Duodenal mucosa (tissue), 2 donors: Measurements from ENCODE around the gene ALDH16A1.
"Not testable (repeated sequence)": the region's sequence is repeated elsewhere in the genome, so short reads cannot be mapped to it uniquely, and the experiment has no call there.

Experiments used
- H3K27ac ChIP-seq: one replicate; pipeline ENCODE4 v1.7.0; 2013; ENCODE audit warnings: low read depth, low read length
- H3K27me3 ChIP-seq, 2 donors: one replicate each; pipeline ENCODE4 v1.7.0; 2013; ENCODE audit warnings: low read length in 2 of 2, control low read depth in 1 of 2; ENCODE audit not compliant: insufficient read depth in 2 of 2, control insufficient read depth in 1 of 2
- H3K36me3 ChIP-seq, 2 donors: one replicate each; pipeline ENCODE4 v1.7.0; 2013; ENCODE audit warnings: low read length in 2 of 2, control low read depth in 1 of 2; ENCODE audit not compliant: insufficient read depth in 2 of 2, control insufficient read depth in 1 of 2
- H3K4me1 ChIP-seq, 2 donors: one replicate each; pipeline ENCODE4 v1.7.0; 2013; ENCODE audit warnings: low read length in 2 of 2, control low read depth in 1 of 2; ENCODE audit not compliant: insufficient read depth in 2 of 2, control insufficient read depth in 1 of 2
- H3K4me3 ChIP-seq, 2 donors: one replicate each; pipeline ENCODE4 v1.7.0; 2013; ENCODE audit warnings: low read length in 2 of 2, low read depth in 1 of 2
- H3K9ac ChIP-seq, 2 donors: one replicate each; pipeline ENCODE4 v1.7.0; 2013; ENCODE audit warnings: low read length in 2 of 2, low read depth in 1 of 2
- H3K9me3 ChIP-seq, 2 donors: one replicate each; pipeline ENCODE4 v1.7.0; 2013; ENCODE audit warnings: low read length in 2 of 2, control low read depth in 1 of 2; ENCODE audit not compliant: control insufficient read depth in 1 of 2

ALDH16A1 gene

GRCh38 chr19:49461656-49462055 lies 8.6 kb downstream of the ALDH16A1 start:
- Histone ChIP-seq H3K9me3 (no peaks in the 10 kb centered on the region), H3K4me1 (peaks cover 0 to 6% of the 10 kb centered on the region in 2 donors), H3K27me3 (no peaks in the 10 kb centered on the region), H3K9ac (no peak overlapping the region), H3K36me3 (peaks cover 7 to 30% of the 10 kb centered on the region in 2 donors), H3K4me3 (no peak overlapping the region), H3K27ac (no peak overlapping the region)

GRCh38 chr19:49462492-49462891 lies 9.5 kb downstream of the ALDH16A1 start:
- Histone ChIP-seq H3K4me3 (no peak overlapping the region), H3K27ac (no peak overlapping the region), H3K36me3 (peaks cover 7 to 35% of the 10 kb centered on the region in 2 donors)

DNA sequence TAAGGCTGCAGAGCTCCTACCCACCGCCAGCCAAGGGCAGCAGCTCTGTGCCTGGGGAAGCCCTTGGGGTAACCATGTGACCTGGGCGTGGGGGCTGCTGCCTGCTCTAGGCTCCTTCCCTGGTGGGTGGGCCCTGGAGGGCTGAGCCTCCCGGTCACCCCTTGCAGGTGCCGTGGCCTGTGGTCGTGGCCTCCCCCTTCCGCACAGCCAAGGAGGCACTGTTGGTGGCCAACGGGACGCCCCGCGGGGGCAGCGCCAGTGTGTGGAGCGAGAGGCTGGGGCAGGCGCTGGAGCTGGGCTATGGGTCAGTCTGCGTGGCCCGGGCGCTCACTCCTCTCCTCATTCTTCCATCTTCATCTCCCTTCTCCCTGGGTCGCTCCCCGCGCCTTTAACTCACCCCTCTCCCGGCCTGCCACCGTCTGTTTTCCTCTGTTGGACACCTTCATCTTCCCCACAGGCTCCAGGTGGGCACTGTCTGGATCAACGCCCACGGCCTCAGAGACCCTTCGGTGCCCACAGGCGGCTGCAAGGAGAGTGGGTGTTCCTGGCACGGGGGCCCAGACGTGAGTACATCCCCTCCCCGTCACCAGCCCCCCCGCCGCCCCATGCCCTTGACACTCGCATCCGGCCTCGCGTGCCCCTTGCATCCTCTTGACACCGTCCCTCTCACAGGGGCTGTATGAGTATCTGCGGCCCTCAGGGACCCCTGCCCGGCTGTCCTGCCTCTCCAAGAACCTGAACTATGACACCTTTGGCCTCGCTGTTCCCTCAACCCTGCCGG lies 11.1 kb downstream of the ALDH16A1 start:
- peaks cover 7 to 35% of the 10 kb centered on the region in 2 donors for H3K36me3 ChIP-seq

More at GRCh38 chr19:49462492-49462891, 9.5 kb downstream of the ALDH16A1 start:
- H3K4me1 ChIP-seq: peaks cover 0 to 6% of the 10 kb centered on the region in 2 donors
- H3K9me3 ChIP-seq: no peaks in the 10 kb centered on the region
- H3K27me3 ChIP-seq: no peaks in the 10 kb centered on the region
- no peak overlapping the region for H3K9ac ChIP-seq

DNA sequence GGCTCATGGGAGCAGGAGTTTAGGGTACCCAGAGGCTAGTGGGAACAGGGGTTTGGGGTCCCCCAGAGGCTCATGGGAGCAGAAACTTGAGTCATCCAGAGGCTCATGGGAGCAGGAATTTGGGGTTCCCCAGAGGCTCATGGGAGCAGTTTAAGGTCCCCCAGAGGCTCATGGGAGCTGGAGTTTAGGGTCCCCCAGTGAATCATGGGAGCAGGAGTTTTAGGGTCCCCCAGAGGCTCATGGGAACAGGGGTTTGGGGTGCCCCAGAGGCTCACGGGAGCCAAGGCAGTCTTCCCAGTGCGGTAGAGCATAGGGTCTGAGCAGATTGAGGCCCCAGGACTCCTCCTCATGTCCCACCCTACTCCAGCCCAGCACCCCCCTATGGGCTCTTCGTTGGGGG lies 12.3 kb downstream of the ALDH16A1 start:
- Histone ChIP-seq H3K4me3 (no peak overlapping the region), H3K27ac (no peak overlapping the region), H3K27me3 (no peaks in the 10 kb centered on the region), H3K9me3 (no peaks in the 10 kb centered on the region), H3K36me3 (peaks cover 7 to 37% of the 10 kb centered on the region in 2 donors), H3K4me1 (peaks cover 2 to 4% of the 10 kb centered on the region in 2 donors), H3K9ac (no peak overlapping the region)

More for the DNA sequence above, 11.1 kb downstream of the ALDH16A1 start:
- no peak overlapping the region for H3K9ac ChIP-seq
- H3K4me1 ChIP-seq: no peaks in the 10 kb centered on the region
- H3K27ac ChIP-seq: no peak overlapping the region
- no peaks in the 10 kb centered on the region for H3K9me3 ChIP-seq
- H3K27me3 ChIP-seq: no peaks in the 10 kb centered on the region
- no peak overlapping the region for H3K4me3 ChIP-seq

GRCh38 chr19:49468199-49468598 lies 15.2 kb downstream of the ALDH16A1 start:
- H3K36me3 ChIP-seq: peaks cover 4 to 29% of the 10 kb centered on the region in 2 donors
- H3K27me3 ChIP-seq: no peaks in the 10 kb centered on the region
- no peak overlapping the region for H3K4me3 ChIP-seq
- H3K9me3 ChIP-seq: no peaks in the 10 kb centered on the region
- H3K9ac ChIP-seq: no peak overlapping the region
- H3K27ac ChIP-seq: no peak overlapping the region
- peaks cover 5 to 8% of the 10 kb centered on the region in 2 donors for H3K4me1 ChIP-seq

- H3K9me3 ChIP-seq: no peaks in the 10 kb centered on the region
- H3K4me1 ChIP-seq: peaks cover 8 to 10% of the 10 kb centered on the region in 2 donors
- H3K36me3 ChIP-seq: peaks cover 4 to 27% of the 10 kb centered on the region in 2 donors
- no peak overlapping the region for H3K9ac ChIP-seq
- H3K27ac ChIP-seq: peak overlapping the region; percentile 42
- H3K4me3 ChIP-seq: no peak overlapping the region
- no peaks in the 10 kb centered on the region for H3K27me3 ChIP-seq
Measured at GRCh38 chr19:49468746-49469447, 15.9 kb downstream of the ALDH16A1 start.

DNA sequence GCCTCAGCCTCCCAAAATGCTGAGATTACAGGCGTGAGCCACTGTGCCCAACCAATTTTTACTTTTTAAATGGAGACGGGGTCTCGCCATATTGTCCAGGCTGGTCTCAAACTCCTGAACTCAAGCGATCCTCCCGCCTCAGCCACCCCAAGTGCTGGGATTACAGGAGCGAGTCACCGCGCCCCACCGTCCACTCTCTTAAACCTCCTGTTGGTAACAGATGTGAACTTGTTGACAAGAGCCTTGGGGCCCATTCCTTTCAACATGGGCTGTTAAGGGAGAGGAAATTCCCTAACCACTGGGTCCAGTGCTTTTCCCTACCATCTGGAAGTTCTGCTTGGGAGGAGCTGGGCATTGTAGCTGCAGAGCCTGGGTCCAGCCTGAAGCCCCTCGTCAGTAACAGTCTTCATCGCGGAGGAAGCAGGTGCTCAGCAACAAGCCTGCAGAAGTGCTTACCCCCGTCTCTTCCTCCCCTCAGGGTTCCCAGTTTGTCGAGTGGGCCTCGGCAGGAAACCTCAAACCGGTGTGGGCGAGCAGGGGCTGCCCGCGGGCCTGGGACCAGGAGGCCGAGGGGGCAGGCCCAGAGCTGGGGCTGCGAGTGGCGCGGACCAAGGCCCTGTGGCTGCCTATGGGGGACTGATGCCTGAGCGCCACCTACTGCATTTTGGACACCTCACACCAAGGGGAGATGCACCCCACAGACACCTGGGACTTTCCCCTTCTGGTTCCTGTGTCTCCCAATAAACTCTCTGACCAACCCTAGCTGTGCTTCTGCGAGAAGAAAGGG lies 17.0 kb downstream of the ALDH16A1 start:
- H3K4me1 ChIP-seq: peaks cover 8 to 13% of the 10 kb centered on the region in 2 donors
- no peak overlapping the region for H3K9ac ChIP-seq
- H3K27ac ChIP-seq: peak overlapping the region; percentile 56

GRCh38 chr19:49470615-49470978 lies 17.6 kb downstream of the ALDH16A1 start:
- no peak overlapping the region for H3K4me3 ChIP-seq
- peaks cover 8 to 13% of the 10 kb centered on the region in 2 donors for H3K4me1 ChIP-seq
- no peaks in the 10 kb centered on the region for H3K27me3 ChIP-seq
- no peak overlapping the region for H3K27ac ChIP-seq
- H3K9me3 ChIP-seq: no peaks in the 10 kb centered on the region
- H3K9ac ChIP-seq: no peak overlapping the region
- peaks cover 0 to 16% of the 10 kb centered on the region in 2 donors for H3K36me3 ChIP-seq

More for the DNA sequence above, 17.0 kb downstream of the ALDH16A1 start:
- H3K4me3 ChIP-seq: no peak overlapping the region
- no peaks in the 10 kb centered on the region for H3K27me3 ChIP-seq
- peaks cover 0 to 17% of the 10 kb centered on the region in 2 donors for H3K36me3 ChIP-seq
- H3K9me3 ChIP-seq: no peaks in the 10 kb centered on the region

DNA sequence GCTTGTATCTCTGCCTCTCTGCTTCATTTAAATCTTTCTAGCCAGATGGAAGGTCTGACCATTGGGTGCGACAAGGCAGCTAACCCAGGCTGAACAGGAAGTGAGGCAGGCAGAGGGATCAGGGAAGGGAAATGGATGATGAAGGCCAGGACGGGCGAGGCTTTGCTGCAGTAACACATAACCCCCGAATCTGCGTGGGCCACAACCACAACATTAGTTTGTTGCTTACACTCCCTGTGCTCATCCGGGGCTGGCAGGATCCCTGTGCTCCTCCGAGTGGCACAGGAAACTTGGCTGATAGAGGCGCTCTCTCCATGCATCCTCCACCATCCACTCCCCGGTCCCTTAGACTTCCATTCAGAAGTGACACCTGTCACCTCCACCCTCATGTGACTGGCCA lies 19.9 kb downstream of the ALDH16A1 start:
- Histone ChIP-seq H3K4me3 (no peak overlapping the region), H3K27ac (no peak overlapping the region), H3K36me3 (peaks cover 0 to 7% of the 10 kb centered on the region in 2 donors), H3K9me3 (no peaks in the 10 kb centered on the region), H3K27me3 (no peaks in the 10 kb centered on the region), H3K4me1 (peaks cover 8 to 13% of the 10 kb centered on the region in 2 donors), H3K9ac (no peak overlapping the region)

DNA sequence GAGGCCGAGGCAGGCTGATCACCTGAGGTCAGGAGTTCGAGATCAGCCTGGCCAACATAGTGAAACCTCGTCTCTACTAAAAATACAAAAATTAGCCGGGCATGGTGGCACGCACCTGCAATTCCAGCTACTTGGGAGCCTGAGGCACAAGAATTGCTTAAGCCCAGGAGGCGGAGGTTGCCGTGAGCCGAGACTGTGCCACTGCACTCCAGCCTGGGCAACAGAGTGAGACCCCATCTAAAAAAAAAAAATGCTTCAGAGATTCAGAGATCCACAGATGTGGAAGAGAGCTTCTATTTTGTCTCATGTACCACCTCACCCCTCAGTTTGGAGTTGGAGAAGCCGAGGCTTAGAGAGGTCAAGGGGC lies 20.5 kb downstream of the ALDH16A1 start:
- H3K27me3 ChIP-seq, H3K36me3 ChIP-seq, H3K27ac ChIP-seq, H3K9me3 ChIP-seq: not testable (repeated sequence)
- peak overlapping the region; percentile 67 to 81 for H3K4me3 ChIP-seq
- H3K4me1 ChIP-seq: peaks cover 8 to 13% of the 10 kb centered on the region in 2 donors
- H3K9ac ChIP-seq: peak overlapping the region; percentile 55 to 60
